PC-9 (cell line): ENCODE results near the gene MECP2.

Experiments used
- CTCF ChIP-seq: fragments of 200-600 bp; sonication (generic); conservative IDR thresholded peaks from 2 replicates; pipeline ENCODE4 v1.6.1; 2017; ENCODE audit warnings: mixed run types, antibody characterized with exemption, mild to moderate bottlenecking, moderate library complexity
- EZH2 ChIP-seq: fragments of 200-600 bp; sonication (generic); IDR thresholded peaks from 2 replicates; pipeline ENCODE4 v1.8.0; 2017; ENCODE audit warnings: antibody characterized with exemption, low read depth

DNA sequence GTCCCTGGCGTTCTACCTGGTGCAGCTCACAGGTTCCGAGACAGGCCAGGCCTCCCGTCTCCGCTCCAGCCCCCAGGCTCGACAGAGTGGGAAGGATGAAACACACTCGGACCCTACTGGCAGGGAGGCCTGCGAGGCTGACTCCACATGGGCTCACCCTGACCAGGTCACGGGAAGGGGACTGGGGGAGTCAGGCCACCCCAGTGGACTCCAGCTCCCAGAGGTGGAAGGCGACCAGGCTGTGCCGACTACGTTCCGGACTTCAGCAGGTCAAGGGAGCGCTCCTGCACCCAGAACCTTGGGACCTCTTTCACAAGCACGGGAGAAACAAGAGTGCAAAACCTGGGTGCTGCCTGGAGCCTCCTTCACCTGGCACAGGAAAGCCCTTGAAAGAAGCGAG is 73.2 kb downstream of the MECP2 start:
- no peak for TF ChIP-seq CTCF
- no peak for TF ChIP-seq EZH2
